Measurements from ENCODE around the gene GH1.

GH1 gene

DNA sequence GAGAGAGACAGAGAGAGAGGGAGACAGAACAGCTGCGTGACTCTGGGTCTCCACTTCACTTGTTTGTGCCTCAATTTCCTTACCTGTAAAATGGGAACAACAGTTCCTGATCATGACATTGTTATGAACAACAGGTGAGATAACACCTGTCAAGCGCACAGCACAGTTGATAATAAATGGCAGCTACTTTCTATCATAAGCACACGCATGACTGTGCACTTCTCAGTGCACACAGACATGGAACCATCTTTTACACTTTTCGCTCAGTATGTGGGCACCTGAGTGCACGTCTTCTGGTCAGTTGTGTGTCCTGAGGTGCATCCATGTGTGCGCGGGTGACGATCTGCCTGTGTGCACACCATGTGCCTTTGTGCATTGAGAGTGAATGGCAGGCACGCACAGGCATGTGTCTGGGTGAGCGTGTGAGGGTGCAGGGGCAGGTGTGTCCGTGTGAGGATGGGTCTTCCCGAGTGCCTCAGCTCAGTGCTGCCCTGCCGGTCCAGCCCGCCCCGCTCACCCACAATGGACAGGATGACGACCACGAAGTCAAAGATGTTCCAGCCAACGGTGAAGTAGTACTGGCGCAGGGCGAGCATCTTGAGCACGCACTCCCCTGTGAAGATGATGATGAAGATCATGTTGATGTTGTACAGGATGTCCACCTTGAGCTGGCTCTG is 23.8 kb upstream of the GH1 start:
- no peak for DNase-seq (ENCODE audit: low read depth)
- Histone ChIP-seq H3K4me1 (ENCODE audit: control insufficient read depth, insufficient read depth, low read length) (no peaks in the 10 kb centered on the region), H3K27me3 (replicated peaks; ENCODE audit: control insufficient read depth, insufficient read depth, low read length) (peaks cover 23% of the 10 kb centered on the region), H3K4me3 (ENCODE audit: low read length) (no peak overlapping the region), H3K36me3 (ENCODE audit: control insufficient read depth, insufficient read depth, low read length, severe bottlenecking) (peaks cover 9% of the 10 kb centered on the region), H3K9me3 (ENCODE audit: control insufficient read depth, low read length) (no peaks in the 10 kb centered on the region), H3K9ac (ENCODE audit: low read length) (no peak overlapping the region)

- peaks cover 9% of the 10 kb centered on the region for H3K36me3 ChIP-seq (ENCODE audit: control insufficient read depth, insufficient read depth, low read length, severe bottlenecking)
- H3K27me3 ChIP-seq (replicated peaks; ENCODE audit: control insufficient read depth, insufficient read depth, low read length), result peaks cover 28% of the 10 kb centered on the region
- H3K4me1 ChIP-seq (ENCODE audit: control insufficient read depth, insufficient read depth, low read length), result no peaks in the 10 kb centered on the region
- no peak overlapping the region for H3K4me3 ChIP-seq (ENCODE audit: low read length)
- no peaks in the 10 kb centered on the region for H3K9me3 ChIP-seq (ENCODE audit: control insufficient read depth, low read length)
- DNase-seq (ENCODE audit: low read depth), result no peak
- H3K9ac ChIP-seq (ENCODE audit: low read length), result no peak overlapping the region
Measured at GRCh38 chr17:63941751-63942150, 23.1 kb upstream of the GH1 start.

GRCh38 chr17:63941162-63941561 is 22.5 kb upstream of the GH1 start:
- H3K27me3 ChIP-seq (replicated peaks; ENCODE audit: control insufficient read depth, insufficient read depth, low read length), result peaks cover 28% of the 10 kb centered on the region
- no peak overlapping the region for H3K9ac ChIP-seq (ENCODE audit: low read length)

DNA sequence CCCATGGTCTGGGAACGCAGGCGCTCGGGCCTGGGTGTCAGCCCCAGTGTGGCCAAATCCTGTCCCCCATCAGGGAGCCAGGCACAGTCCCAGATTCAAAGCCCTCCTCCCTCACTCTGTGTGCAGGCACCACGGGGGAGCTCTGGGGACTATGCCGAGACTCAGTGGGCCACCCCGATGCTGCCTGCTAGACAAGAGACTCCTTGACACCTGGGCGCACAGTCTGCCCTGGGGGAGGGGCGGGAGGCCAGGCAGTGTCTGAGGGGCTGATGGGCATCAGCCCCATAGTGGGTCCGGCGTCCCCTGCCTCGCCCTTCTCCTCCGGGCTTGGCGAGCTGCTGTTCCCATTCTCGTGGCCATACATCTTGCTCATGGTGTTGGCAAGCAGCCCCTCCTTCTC is 21.9 kb upstream of the GH1 start:
- peaks cover 28% of the 10 kb centered on the region for H3K27me3 ChIP-seq (replicated peaks; ENCODE audit: control insufficient read depth, insufficient read depth, low read length)
- H3K36me3 ChIP-seq (ENCODE audit: control insufficient read depth, insufficient read depth, low read length, severe bottlenecking), result peaks cover 9% of the 10 kb centered on the region
- H3K9ac ChIP-seq (ENCODE audit: low read length), result no peak overlapping the region
- no peaks in the 10 kb centered on the region for H3K4me1 ChIP-seq (ENCODE audit: control insufficient read depth, insufficient read depth, low read length)
- H3K9me3 ChIP-seq (ENCODE audit: control insufficient read depth, low read length), result no peaks in the 10 kb centered on the region
- H3K4me3 ChIP-seq (ENCODE audit: low read length), result no peak overlapping the region
- DNase-seq (ENCODE audit: low read depth), result no peak

More at GRCh38 chr17:63941162-63941561, 22.5 kb upstream of the GH1 start:
- DNase-seq (ENCODE audit: low read depth), result no peak
- peaks cover 9% of the 10 kb centered on the region for H3K36me3 ChIP-seq (ENCODE audit: control insufficient read depth, insufficient read depth, low read length, severe bottlenecking)
- no peak overlapping the region for H3K4me3 ChIP-seq (ENCODE audit: low read length)
- H3K4me1 ChIP-seq (ENCODE audit: control insufficient read depth, insufficient read depth, low read length), result no peaks in the 10 kb centered on the region
- H3K9me3 ChIP-seq (ENCODE audit: control insufficient read depth, low read length), result no peaks in the 10 kb centered on the region

DNA sequence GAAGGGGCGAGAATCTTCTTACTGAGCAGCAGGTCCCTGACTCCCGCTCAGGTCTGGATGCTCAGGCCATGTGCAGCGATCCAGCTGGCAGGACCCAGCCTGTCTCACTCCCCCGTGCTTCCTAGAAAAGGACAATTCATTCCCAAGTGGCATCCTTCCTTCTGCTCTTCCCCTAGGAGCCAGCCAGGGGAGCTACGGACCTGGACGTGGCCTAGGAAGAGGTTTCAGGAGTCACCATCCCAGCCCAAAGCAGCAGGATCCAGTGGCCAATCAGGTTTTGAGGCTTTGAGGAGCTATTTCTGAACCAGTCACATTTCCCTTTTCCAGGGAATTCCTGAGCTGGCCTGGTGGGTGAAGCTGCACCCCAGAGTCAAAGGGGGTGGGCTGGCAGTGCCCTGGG is 21.2 kb upstream of the GH1 start:
- Histone ChIP-seq H3K9ac (ENCODE audit: low read length) (no peak overlapping the region), H3K27me3 (replicated peaks; ENCODE audit: control insufficient read depth, insufficient read depth, low read length) (peaks cover 28% of the 10 kb centered on the region), H3K9me3 (ENCODE audit: control insufficient read depth, low read length) (no peaks in the 10 kb centered on the region), H3K36me3 (ENCODE audit: control insufficient read depth, insufficient read depth, low read length, severe bottlenecking) (peaks cover 9% of the 10 kb centered on the region), H3K4me3 (ENCODE audit: low read length) (no peak overlapping the region), H3K4me1 (ENCODE audit: control insufficient read depth, insufficient read depth, low read length) (no peaks in the 10 kb centered on the region)
- DNase-seq (ENCODE audit: low read depth), result no peak

- DNase-seq (ENCODE audit: low read depth), result no peak
- no peaks in the 10 kb centered on the region for H3K9me3 ChIP-seq (ENCODE audit: control insufficient read depth, low read length)
- peaks cover 9% of the 10 kb centered on the region for H3K36me3 ChIP-seq (ENCODE audit: control insufficient read depth, insufficient read depth, low read length, severe bottlenecking)
- no peak overlapping the region for H3K4me3 ChIP-seq (ENCODE audit: low read length)
- no peak overlapping the region for H3K9ac ChIP-seq (ENCODE audit: low read length)
- peaks cover 24% of the 10 kb centered on the region for H3K27me3 ChIP-seq (replicated peaks; ENCODE audit: control insufficient read depth, insufficient read depth, low read length)
- no peaks in the 10 kb centered on the region for H3K4me1 ChIP-seq (ENCODE audit: control insufficient read depth, insufficient read depth, low read length)
Measured at GRCh38 chr17:63939401-63939800, 20.8 kb upstream of the GH1 start.

DNA sequence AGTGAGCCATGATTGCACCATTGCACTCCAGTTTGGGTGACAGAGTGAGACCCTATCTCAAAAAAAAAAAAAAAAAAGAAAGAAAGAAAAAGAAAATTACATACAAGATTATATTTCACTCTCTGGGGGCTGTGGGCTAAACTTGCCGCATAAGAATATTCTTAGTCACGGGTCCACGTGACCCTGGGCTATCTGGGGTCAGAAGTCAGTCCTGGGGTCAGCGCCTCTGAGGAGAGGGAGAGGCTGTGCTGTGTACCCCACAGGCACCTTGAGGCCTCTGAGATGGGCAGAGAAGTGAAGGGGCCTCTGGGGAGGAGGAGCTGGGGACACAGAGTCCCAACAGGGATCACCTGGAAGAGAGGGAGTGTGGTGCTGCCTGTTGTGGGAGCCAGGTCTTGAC is 19.3 kb upstream of the GH1 start:
- H3K9ac ChIP-seq (ENCODE audit: low read length), result no peak overlapping the region
- DNase-seq (ENCODE audit: low read depth), result no peak
- H3K4me1 ChIP-seq (ENCODE audit: control insufficient read depth, insufficient read depth, low read length), result no peaks in the 10 kb centered on the region
- no peaks in the 10 kb centered on the region for H3K9me3 ChIP-seq (ENCODE audit: control insufficient read depth, low read length)
- H3K4me3 ChIP-seq (ENCODE audit: low read length), result no peak overlapping the region
- peaks cover 9% of the 10 kb centered on the region for H3K36me3 ChIP-seq (ENCODE audit: control insufficient read depth, insufficient read depth, low read length, severe bottlenecking)
- H3K27me3 ChIP-seq (replicated peaks; ENCODE audit: control insufficient read depth, insufficient read depth, low read length), result peaks cover 19% of the 10 kb centered on the region

DNA sequence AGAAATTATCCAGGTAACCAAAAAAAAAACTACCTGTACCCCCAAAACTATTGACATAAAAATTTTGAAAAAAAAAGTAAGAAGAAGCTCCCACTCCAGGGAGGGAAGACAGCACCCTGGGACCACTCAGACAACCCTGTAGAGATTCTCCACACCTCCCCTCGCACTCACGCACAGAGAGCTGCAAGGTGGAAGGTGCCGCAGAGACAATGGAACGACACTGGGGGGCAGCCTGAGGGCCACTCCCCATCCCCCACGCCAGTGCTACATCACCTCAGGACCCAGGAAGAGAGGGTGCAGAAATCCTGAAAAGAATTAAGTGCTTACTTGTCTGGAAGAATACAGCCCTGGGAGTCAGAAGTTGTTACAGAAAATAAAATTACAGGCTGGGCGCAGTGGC is 18.7 kb upstream of the GH1 start:
- H3K27me3 ChIP-seq (replicated peaks; ENCODE audit: control insufficient read depth, insufficient read depth, low read length), result peaks cover 20% of the 10 kb centered on the region
- peaks cover 4% of the 10 kb centered on the region for H3K36me3 ChIP-seq (ENCODE audit: control insufficient read depth, insufficient read depth, low read length, severe bottlenecking)
- H3K9ac ChIP-seq (ENCODE audit: low read length), result no peak overlapping the region
- H3K9me3 ChIP-seq (ENCODE audit: control insufficient read depth, low read length), result no peaks in the 10 kb centered on the region
- DNase-seq (ENCODE audit: low read depth), result no peak
- H3K4me3 ChIP-seq (ENCODE audit: low read length), result no peak overlapping the region
- H3K4me1 ChIP-seq (ENCODE audit: control insufficient read depth, insufficient read depth, low read length), result no peaks in the 10 kb centered on the region

- Histone ChIP-seq H3K9ac (ENCODE audit: low read length) (no peak overlapping the region), H3K4me3 (ENCODE audit: low read length) (no peak overlapping the region), H3K4me1 (ENCODE audit: control insufficient read depth, insufficient read depth, low read length) (no peaks in the 10 kb centered on the region), H3K9me3 (ENCODE audit: control insufficient read depth, low read length) (no peaks in the 10 kb centered on the region), H3K36me3 (ENCODE audit: control insufficient read depth, insufficient read depth, low read length, severe bottlenecking) (no peaks in the 10 kb centered on the region), H3K27me3 (replicated peaks; ENCODE audit: control insufficient read depth, insufficient read depth, low read length) (peaks cover 17% of the 10 kb centered on the region)
- DNase-seq (ENCODE audit: low read depth), result no peak
Measured at GRCh38 chr17:63934183-63935112, 15.8 kb upstream of the GH1 start.

DNA sequence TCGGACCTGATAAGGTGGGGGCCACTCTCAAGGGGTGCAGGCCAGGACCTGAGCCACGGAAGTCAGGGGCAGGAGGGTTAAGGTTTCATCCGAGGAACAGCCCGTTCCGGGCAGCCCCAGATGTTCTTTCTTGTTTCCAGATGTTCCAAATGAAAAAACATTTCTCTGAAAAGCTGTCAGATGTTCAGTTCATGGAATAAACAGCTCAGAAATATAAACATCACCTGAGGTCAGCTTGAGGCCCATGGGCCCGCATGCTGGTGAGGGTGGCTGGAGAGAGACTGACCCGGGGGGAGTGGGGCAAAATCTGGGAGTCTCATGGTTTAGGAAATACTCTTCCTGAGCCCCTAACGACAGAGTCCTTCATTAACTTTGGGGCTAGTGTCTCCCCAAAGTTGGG is 15.0 kb upstream of the GH1 start:
- Histone ChIP-seq H3K4me3 (ENCODE audit: low read length) (no peak overlapping the region), H3K27me3 (replicated peaks; ENCODE audit: control insufficient read depth, insufficient read depth, low read length) (peaks cover 14% of the 10 kb centered on the region), H3K9ac (ENCODE audit: low read length) (no peak overlapping the region), H3K4me1 (ENCODE audit: control insufficient read depth, insufficient read depth, low read length) (no peaks in the 10 kb centered on the region), H3K36me3 (ENCODE audit: control insufficient read depth, insufficient read depth, low read length, severe bottlenecking) (no peaks in the 10 kb centered on the region), H3K9me3 (ENCODE audit: control insufficient read depth, low read length) (no peaks in the 10 kb centered on the region)
- no peak for DNase-seq (ENCODE audit: low read depth)

- no peak for DNase-seq (ENCODE audit: low read depth)
- Histone ChIP-seq H3K9me3 (ENCODE audit: control insufficient read depth, low read length) (no peaks in the 10 kb centered on the region), H3K36me3 (ENCODE audit: control insufficient read depth, insufficient read depth, low read length, severe bottlenecking) (no peaks in the 10 kb centered on the region), H3K9ac (ENCODE audit: low read length) (no peak overlapping the region), H3K4me3 (ENCODE audit: low read length) (no peak overlapping the region), H3K4me1 (ENCODE audit: control insufficient read depth, insufficient read depth, low read length) (no peaks in the 10 kb centered on the region), H3K27me3 (replicated peaks; ENCODE audit: control insufficient read depth, insufficient read depth, low read length) (peaks cover 19% of the 10 kb centered on the region)
Measured at GRCh38 chr17:63932721-63933120, 14.1 kb upstream of the GH1 start.
